HG02885 (cell line): ENCODE measurements around the gene LGR5.

Source experiments
- ATAC-seq: cut with Tn5 transposase; IDR thresholded peaks from one replicate; pipeline ENCODE4 v1.9.1; 2021; ENCODE audit warnings: mild to moderate bottlenecking; ENCODE audit not compliant: unreplicated experiment, poor library complexity

The LGR5 gene

GRCh38 chr12:71438670-71439361, 782 bp upstream of the LGR5 start:
- ATAC-seq: no peak

- ATAC-seq: no peak
Observed at GRCh38 chr12:71439362-71439612, 311 bp upstream of the LGR5 start.

DNA sequence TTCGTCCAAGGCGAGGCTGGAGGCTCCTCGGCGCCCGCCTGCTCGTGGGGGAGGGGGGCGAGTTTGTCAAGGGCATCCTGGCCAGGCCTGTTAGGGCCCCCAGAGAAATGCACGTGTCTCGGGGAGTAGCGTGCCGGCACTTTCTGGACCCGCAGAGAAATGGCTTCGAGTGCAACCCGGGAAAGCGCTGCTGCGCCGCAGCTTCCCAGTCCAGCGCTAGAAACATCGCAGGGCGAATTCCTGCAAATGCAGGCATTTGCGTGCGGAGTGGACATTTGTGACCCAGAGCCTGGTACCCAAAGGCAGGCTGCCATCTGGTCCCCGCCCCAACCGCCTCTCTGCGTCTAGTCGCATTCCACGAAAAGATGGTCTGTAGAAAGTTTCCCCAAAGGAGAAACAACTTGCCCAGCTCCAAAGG, 756 bp downstream of the LGR5 start:
- peak; percentile 14 for ATAC-seq

DNA sequence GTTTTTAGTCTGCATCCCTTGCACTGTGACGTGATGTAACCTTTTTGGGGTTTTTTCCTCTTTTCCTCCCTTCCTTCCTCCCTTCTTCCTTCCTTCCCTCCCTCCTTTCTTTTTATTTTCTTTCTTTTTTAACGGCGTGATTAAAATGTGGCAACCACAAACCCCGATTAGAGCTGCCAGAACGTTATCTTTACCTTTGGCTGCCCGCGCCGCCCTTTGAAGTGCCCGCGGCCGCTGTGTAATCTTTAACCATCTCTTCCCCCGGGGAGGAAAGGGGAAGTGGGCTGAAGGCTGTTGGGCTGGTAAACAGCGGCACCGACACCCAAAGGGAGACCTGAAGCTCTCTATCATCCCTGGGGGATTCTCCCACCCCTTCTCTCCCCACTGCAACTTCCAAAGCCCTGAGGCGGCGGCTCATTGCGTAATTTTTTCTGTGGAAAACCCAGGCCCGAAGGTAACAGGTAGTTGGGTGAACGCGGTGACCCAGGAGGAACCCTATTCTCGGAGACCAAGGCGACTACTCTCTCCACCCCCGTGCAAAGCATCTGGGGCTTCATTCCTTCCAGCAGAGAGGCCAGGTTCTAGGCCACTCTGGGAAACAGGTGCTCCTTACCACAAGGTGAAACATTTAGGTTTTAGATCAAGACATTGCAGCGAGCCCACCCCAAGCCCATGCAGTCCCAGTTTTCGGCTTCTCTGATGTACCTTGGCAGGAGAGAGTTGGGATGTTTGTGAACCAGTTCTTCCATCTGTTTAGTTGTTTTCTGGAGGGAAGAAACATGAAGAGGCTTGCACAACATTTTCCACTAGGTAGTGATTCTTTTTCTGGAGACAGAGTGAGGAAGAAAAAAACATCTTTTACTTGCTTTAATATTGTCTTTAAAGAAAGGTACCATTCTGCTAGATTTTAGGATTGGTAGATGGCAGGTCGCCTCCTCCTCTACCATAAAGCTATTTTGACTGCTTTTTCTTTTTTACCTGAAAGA, 1.5 kb downstream of the LGR5 start:
- ATAC-seq: no peak

GRCh38 chr12:71441836-71442566, 2.4 kb downstream of the LGR5 start:
- no peak for ATAC-seq

GRCh38 chr12:71442567-71442931, 3.0 kb downstream of the LGR5 start:
- ATAC-seq: no peak

DNA sequence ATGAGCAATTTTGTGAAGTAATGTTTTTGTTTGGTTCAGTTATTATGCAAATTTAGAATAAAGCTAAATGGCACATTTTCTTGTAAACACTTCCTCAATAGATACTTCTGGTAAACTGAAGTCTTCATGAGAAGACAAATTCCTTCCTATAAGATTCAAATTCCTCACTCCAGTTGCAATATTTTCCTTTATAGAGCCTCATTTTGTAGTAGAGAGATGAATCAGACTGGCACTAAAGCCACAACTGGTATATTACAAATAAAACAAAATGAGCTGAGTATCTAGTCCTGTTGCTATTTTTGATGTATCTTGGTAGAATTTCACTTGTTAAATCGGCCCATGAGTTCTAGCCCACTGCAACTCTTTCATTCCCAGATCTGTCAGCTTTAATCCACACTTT, 5.5 kb downstream of the LGR5 start:
- ATAC-seq: no peak

DNA sequence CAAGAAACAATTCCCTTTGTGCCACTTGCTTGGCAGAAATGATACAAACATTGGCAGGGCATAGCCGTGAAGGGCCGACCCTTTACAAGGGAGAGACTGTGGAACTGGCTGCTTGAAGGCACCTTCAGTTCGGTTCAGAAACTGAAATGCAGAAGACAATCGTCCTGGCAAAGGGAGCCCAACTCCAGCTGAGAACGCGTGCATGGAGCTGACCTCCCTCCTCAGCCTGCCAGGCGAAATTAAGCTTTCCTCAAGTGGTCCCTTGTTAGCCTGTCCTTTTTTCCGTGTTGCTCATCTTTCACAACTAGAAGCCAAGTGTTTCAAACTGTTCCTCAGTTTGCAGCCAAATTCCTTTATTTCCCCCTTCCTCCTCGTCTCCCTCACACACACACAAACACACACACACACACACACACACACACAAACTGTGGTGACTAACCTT, 8.1 kb downstream of the LGR5 start:
- no peak for ATAC-seq

GRCh38 chr12:71448150-71448581, 8.6 kb downstream of the LGR5 start:
- ATAC-seq: no peak

- ATAC-seq: no peak
Observed at GRCh38 chr12:71449373-71450070, 9.9 kb downstream of the LGR5 start.

DNA sequence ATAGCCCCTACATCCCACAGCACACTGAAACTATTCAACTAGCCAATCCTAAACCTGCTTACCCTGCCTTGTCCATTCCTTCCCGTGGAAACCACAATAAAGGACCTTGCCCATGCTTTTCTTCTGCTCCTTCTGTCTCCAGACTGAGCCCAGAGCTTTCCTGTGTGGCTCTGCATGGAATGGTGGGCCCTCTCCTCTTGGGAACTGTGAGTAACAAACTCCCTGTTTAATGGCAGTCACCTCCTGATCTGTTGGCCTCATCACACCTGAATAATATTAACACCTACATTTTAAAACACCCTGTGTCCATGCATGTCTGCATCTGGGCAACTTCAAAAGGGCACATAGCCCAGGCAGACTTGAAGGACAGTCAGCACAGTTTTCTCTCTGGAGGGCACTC, 12.4 kb downstream of the LGR5 start:
- ATAC-seq: no peak

DNA sequence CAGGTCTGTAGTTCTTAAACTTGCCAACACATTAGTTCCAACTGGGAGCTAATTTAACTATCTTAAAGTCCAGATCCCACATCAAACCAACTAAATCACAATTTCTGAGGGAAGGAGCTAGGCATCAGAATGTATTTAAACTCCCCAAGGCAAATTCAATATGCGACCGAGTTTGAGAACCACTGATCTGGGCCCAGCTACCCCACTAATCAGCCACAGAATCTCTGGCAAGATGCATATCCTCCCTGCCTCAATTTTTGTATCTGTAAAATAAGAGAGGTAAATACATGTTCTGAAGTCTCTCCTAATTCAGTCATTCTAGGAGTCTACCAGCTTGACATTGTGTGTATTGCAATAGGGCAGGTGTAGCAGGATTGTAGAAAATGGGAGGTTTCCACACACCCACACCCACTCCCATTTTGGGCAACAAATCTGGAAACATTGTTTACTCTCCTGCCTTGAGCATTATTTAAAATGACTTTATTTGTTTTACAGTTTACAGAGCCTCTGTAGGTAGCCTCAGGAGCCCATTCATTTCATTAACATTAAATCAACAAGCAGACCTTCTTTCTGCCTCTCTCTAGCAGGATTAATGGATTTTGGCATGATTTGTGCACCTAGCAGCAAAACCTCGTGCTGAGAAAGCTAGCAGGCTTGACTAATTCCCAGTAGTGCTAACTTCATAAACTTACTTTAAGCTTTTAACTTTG, 15.6 kb downstream of the LGR5 start:
- ATAC-seq: no peak

DNA sequence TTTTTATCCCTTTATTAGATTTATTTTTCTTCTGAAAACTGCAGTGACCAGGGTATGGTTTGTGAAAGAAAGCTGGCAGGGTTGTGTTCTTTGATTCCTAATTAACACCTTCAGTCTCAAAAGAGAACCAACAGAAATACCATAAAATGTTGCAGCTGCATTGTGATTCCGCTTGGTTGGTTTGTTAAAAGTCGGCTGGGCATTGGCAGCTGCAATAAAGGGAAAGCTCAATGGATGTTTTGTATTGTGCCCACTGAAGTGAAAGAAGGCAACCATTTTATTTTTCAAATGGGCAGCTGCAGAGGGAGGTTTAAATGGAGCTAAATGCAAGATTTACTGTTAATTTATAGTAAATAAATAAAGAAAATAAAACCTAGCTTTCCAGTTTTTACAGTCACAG, 16.7 kb downstream of the LGR5 start:
- no peak for ATAC-seq

GRCh38 chr12:71456990-71457389, 17.4 kb downstream of the LGR5 start:
- no peak for ATAC-seq

DNA sequence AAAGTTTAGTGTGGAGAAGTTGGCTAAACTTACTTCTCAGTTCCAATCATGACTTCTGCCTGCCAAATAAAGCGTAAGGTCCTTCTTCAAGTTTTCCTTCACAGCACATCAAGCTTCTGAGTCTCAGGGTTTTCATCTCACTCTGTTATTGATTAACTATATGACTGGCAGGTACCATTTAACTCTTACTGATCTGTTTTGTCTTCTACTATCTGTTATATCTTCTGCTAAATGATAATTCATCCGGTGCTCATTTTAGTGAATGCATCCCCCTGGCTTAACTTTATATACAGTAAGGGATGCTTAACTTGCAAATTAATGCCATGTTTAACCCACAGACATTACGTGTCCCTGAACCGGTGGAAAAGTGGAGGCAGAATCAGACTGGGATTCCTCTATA, 20.7 kb downstream of the LGR5 start:
- no peak for ATAC-seq

GRCh38 chr12:71460850-71461609, 21.4 kb downstream of the LGR5 start:
- no peak for ATAC-seq

GRCh38 chr12:71461787-71462328, 22.3 kb downstream of the LGR5 start:
- ATAC-seq: no peak

GRCh38 chr12:71465796-71466195, 26.2 kb downstream of the LGR5 start:
- ATAC-seq: no peak

GRCh38 chr12:71469258-71469750, 29.7 kb downstream of the LGR5 start:
- ATAC-seq: no peak
